Left lung (tissue), 10 donors: ENCODE results near the gene UBALD2. TPM values are rescaled to one million over a fixed set of nuclear protein-coding genes. Genes with fewer than 3 reads are reported as not detected.

Experiments
- ATAC-seq: fragments of 200-7000 bp; cut with Tn5 transposase; one replicate; pipeline ENCODE4 v1.9.1; 2020; ENCODE audit warnings: moderate library complexity
- DNase-seq, 4 donors: peaks; one replicate each; pipeline ENCODE4 v3.0.0-alpha.2; 2013 to 2020
- H3K27ac ChIP-seq, 2 donors: fragments of 200-600 bp; sonication (generic) in 1 of 2; one replicate each; pipeline versions ENCODE4 v1.5.0 to v1.8.0; 2020 to 2021
- H3K27me3 ChIP-seq, 2 donors: fragments of 200-600 bp; sonication (generic) in 1 of 2; one replicate each; pipeline versions ENCODE4 v1.5.0 to v1.8.0; 2020 to 2021
- H3K36me3 ChIP-seq, 2 donors: fragments of 200-600 bp; sonication (generic) in 1 of 2; one replicate each; pipeline versions ENCODE4 v1.5.0 to v1.8.0; 2020 to 2021
- H3K4me1 ChIP-seq, 2 donors: fragments of 200-600 bp; one replicate each; pipeline ENCODE4 v1.8.0; 2021
- H3K4me3 ChIP-seq, 2 donors: fragments of 200-600 bp; sonication (generic) in 1 of 2; one replicate each; pipeline versions ENCODE4 v1.5.0 to v1.8.0; 2020 to 2021; ENCODE audit warnings: mild to moderate bottlenecking in 1 of 2
- H3K9me3 ChIP-seq, 2 donors: fragments of 200-600 bp; sonication (generic) in 1 of 2; one replicate each; pipeline versions ENCODE4 v1.5.0 to v1.8.0; 2020 to 2021
- intact Hi-C, 2 donors: fragments of 100-400 bp; cut with DNase I; formaldehyde crosslinking; loops; one replicate each; pipeline versions ENCODE4 v1.11.2 to v1.14.2; 2022
- polyA plus RNA-seq, 6 donors: library from polyadenylated mRNA; unstranded; fragments of 120-200 nt; gene quantifications; one replicate each; pipeline ENCODE4 v1.2.1, GENCODE V29; 2013; ENCODE audit not compliant: insufficient read length in 6 of 6
- total RNA-seq, 2 donors: library from RNA; stranded (reverse); fragmentation: NEBNext Ultra II Directional; extraction: Animal tissue kit (Norgen Biotek cat#: 25700); gene quantifications; one replicate each; pipeline ENCODE4 v1.2.1, GENCODE V29; 2021
- TF ChIP-seq, protein P1 (sequence below), 2 donors: fragments of 200-600 bp; sonication (generic) in 1 of 2; IDR thresholded peaks; one replicate each; pipeline versions ENCODE4 v1.5.0 to v1.8.0; 2021; ENCODE audit warnings: antibody characterized with exemption in 2 of 2
- donor health status: DM: no; HTN: yes; CAD: no.
- donor health status: DM: no; HTN: no; CAD: no.

The UBALD2 gene
- total and polyA plus RNA-seq, 8 donors: 16.7 to 52.7 (median 32.0) TPM

DNA sequence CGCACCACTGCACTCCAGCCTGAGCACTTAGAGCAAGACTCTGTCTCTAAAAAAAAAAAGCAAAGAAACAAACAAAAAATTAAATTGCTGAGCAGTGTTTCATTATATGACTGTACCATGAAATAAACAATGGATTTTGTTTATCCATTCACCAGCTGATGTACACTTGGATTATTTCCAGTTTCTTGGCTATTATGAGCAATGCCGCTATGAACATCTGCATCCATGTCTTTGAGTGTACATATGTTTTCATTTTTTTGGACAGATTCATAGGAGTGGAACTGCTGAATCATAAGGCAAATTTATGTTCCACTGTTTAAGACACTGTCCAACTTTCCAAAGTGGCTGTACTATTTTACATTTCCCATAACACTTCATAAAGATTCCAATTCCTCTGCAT lies 32.8 kb upstream of the UBALD2 start:
- peak in 2 of 4 donors; percentile 69 for DNase-seq
- TF ChIP-seq, protein P1, sequence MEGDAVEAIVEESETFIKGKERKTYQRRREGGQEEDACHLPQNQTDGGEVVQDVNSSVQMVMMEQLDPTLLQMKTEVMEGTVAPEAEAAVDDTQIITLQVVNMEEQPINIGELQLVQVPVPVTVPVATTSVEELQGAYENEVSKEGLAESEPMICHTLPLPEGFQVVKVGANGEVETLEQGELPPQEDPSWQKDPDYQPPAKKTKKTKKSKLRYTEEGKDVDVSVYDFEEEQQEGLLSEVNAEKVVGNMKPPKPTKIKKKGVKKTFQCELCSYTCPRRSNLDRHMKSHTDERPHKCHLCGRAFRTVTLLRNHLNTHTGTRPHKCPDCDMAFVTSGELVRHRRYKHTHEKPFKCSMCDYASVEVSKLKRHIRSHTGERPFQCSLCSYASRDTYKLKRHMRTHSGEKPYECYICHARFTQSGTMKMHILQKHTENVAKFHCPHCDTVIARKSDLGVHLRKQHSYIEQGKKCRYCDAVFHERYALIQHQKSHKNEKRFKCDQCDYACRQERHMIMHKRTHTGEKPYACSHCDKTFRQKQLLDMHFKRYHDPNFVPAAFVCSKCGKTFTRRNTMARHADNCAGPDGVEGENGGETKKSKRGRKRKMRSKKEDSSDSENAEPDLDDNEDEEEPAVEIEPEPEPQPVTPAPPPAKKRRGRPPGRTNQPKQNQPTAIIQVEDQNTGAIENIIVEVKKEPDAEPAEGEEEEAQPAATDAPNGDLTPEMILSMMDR (IDR thresholded peaks at IDR 0.05): no peak
- H3K9me3 ChIP-seq: no peaks in the 10 kb centered on the region
- ATAC-seq: no peak
- H3K36me3 ChIP-seq: no peaks in the 10 kb centered on the region
- H3K27ac ChIP-seq: no peak overlapping the region
- H3K27me3 ChIP-seq: peaks cover 0 to 16% of the 10 kb centered on the region in 2 donors
- H3K4me3 ChIP-seq: no peak overlapping the region
- intact Hi-C loops: no loop called here
- no peaks in the 10 kb centered on the region for H3K4me1 ChIP-seq

DNA sequence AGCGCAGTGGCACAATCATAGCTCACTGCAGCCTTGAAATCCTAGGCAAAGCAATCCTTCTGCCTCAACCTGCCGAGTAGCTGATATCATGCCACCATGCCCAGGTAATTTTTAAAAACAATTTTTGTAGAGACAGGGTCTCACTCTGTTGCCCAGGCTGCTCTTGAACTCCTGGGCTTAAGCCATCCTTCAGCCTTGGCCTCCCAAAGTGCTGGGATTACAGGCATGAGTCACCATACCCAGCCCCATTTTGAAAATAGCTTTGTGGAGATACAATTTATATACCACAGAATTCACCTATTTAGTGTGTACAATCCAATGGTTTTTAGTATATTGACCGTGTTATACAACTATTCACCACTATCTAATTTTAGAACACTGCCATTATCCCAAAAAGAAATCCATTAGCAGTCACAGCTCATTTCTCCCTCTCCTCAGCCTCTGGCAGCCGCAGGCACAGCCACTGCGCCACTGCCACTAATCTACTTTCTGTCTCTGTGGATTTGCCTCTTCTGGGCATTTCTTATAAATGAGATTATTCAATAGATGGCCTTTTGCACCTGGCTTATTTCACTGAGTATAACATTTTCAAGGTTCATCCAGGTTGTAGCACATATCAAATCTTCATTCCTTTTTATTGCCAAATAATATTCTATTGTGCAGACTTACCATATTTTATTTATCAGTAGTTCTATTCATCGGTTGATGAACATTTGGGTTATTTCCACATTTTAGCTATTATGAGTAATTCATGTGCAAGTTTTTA lies 31.4 kb upstream of the UBALD2 start:
- Histone ChIP-seq H3K4me3 (no peak overlapping the region), H3K27ac (no peak overlapping the region), H3K36me3 (no peaks in the 10 kb centered on the region), H3K9me3 (no peaks in the 10 kb centered on the region), H3K4me1 (no peaks in the 10 kb centered on the region), H3K27me3 (peaks cover 4 to 30% of the 10 kb centered on the region in 2 donors)
- intact Hi-C loops: no loop called here
- ATAC-seq (no peak), DNase-seq (no peak)
- TF ChIP-seq, protein P1 (IDR thresholded peaks at IDR 0.05): no peak

DNA sequence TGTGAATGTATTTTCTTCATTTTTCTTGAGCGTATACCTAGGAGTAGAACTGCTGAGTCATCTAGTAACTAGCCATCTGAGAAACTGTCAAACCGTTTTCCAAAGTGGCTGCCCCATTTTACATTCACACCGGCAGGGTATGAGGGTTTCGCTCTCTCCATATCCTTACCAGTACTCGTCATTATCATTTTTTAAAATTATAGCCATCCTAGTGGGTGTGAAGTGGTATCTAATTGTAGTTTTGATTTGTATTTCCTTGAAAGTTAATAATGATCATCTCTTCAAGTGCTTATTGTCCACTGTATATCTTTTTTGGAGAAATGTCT lies 30.8 kb upstream of the UBALD2 start:
- H3K4me3 ChIP-seq: no peak overlapping the region
- no peaks in the 10 kb centered on the region for H3K9me3 ChIP-seq
- peaks cover 4 to 31% of the 10 kb centered on the region in 2 donors for H3K27me3 ChIP-seq
- intact Hi-C loops: no loop called here
- H3K4me1 ChIP-seq: peaks cover 0 to under 1% of the 10 kb centered on the region in 2 donors
- no peak for ATAC-seq
- H3K27ac ChIP-seq: no peak overlapping the region
- TF ChIP-seq, protein P1 (IDR thresholded peaks at IDR 0.05): no peak
- no peaks in the 10 kb centered on the region for H3K36me3 ChIP-seq
- DNase-seq: no peak

DNA sequence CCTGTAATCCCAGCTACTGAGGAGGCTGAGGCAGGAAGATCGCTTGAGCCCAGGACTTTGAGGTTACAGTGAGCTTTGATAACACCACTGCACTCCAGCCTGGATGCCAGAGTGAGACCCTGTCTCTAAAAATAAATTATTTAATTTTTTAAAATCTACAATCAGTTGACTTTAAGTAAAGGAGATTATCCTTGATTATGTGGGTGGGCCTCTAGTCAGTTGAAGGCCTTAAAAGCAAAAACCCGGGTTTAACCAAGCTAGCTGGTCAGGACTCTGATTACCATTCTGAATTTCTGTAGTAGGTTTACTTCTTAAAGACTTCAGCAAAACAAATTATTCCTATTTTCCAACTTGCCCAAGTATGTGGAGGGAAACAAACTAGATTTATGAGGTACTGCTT lies 29.3 kb upstream of the UBALD2 start:
- no peaks in the 10 kb centered on the region for H3K9me3 ChIP-seq
- intact Hi-C loops: no loop called here
- peaks cover 8 to 35% of the 10 kb centered on the region in 2 donors for H3K27me3 ChIP-seq
- no peaks in the 10 kb centered on the region for H3K36me3 ChIP-seq
- DNase-seq (no peak), ATAC-seq (no peak)
- H3K27ac ChIP-seq: no peak overlapping the region
- H3K4me1 ChIP-seq: peaks cover 6 to 10% of the 10 kb centered on the region in 2 donors
- TF ChIP-seq, protein P1 (IDR thresholded peaks at IDR 0.05): no peak
- no peak overlapping the region for H3K4me3 ChIP-seq

DNA sequence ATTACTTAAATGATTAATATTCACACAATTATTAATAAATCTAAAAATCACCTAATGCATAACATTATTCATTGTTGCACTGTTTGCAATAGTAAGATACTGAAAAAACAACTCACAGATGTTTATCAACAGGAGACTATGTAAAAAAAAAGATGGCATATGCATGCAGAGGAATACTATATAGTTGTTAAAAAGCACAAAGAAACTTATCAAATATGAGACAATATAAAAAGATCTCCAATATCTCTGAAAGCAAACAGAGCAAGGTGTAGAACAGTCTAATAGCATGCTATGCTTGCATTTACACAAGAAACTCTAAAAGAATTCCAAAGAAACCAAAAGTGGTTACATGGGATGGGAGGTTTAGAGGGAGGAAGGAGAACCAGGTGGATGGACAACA lies 28.5 kb upstream of the UBALD2 start:
- H3K27ac ChIP-seq: no peak overlapping the region
- no peak overlapping the region for H3K4me3 ChIP-seq
- DNase-seq (no peak), ATAC-seq (no peak)
- H3K36me3 ChIP-seq: no peaks in the 10 kb centered on the region
- H3K9me3 ChIP-seq: no peaks in the 10 kb centered on the region
- H3K27me3 ChIP-seq: peaks cover 8 to 42% of the 10 kb centered on the region in 2 donors
- peaks cover 12 to 15% of the 10 kb centered on the region in 2 donors for H3K4me1 ChIP-seq
- TF ChIP-seq, protein P1 (IDR thresholded peaks at IDR 0.05): no peak
- intact Hi-C loops: no loop called here
